Effector CD4-positive, alpha-beta T cell (primary cell): ENCODE measurements around the gene RCBTB1.

Source experiments
- DNase-seq: peaks from one replicate; pipeline ENCODE4 v3.0.0-alpha.2; 2020

RCBTB1 gene

GRCh38 chr13:49503951-49504350 lies 81.4 kb downstream of the RCBTB1 start:
- no peak for DNase-seq

GRCh38 chr13:49502954-49503353 lies 82.4 kb downstream of the RCBTB1 start:
- no peak for DNase-seq

- no peak for DNase-seq
Observed at GRCh38 chr13:49499889-49500660, 85.3 kb downstream of the RCBTB1 start.

GRCh38 chr13:49498206-49498605 lies 87.2 kb downstream of the RCBTB1 start:
- DNase-seq: no peak

- no peak for DNase-seq
Observed at GRCh38 chr13:49497272-49497671, 88.1 kb downstream of the RCBTB1 start.

- DNase-seq: peak; percentile 40
Observed at GRCh38 chr13:49496837-49497236, 88.5 kb downstream of the RCBTB1 start.

GRCh38 chr13:49495783-49496762 lies 89.3 kb downstream of the RCBTB1 start, which contains the start of gene PHF11:
Gene PHF11 (plus strand): TSS chr13:49495953. CDS start chr13:49496002, 49 bp downstream.
- DNase-seq: peak; percentile 80

GRCh38 chr13:49494645-49495044 lies 90.7 kb downstream of the RCBTB1 start:
- DNase-seq: no peak

- no peak for DNase-seq
Observed at GRCh38 chr13:49488563-49488962, 96.8 kb downstream of the RCBTB1 start.
